ENCODE data around the gene SERPING1.

Gene SERPING1

DNA sequence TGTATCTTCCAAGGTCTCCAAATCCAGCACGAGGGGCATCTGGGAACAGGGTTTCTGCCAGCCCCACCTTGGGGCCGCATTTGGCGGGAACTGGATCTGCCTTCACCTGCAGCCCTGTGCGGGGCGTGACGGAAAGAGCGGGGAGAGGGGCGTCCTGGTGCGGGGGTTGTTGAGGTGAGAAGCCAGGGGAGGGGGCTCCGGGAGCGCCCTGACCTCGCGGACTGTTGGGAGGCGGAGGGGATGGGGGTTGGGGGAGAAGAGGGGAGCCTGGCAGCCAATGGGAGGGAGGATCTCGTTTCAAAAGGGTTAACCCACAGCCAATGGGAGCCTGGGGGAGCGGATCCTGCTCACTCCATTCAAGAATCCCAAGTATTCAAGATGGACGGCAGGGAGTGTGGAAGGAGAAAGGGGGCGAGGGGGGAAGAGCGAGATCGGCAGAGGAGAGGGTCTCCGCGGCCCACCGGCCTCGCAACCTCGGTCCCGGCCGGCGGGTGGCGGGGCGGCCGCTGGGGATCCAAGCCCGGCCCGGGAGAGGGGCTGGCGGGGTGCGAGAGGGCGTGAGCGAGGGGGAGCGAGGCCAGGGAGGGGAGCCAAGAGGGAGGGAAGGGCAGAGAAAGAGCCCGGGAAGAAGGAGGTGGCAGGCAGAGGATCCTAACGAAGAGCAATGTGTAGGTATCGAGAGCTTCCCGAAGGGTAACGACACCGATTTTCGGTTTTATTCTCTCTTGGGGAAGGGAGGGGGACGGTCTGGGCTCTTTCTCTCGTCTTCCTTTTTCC, 40.7 kb downstream of the SERPING1 start:
- peak; percentile 96 for DNase-seq (ENCODE audit: low spot score)
- FAIRE-seq: peak; percentile 13

- peak; percentile 56 for FAIRE-seq
- no peak for DNase-seq (ENCODE audit: low spot score)
Observed at GRCh38 chr11:57638811-57639320, 41.4 kb downstream of the SERPING1 start.

GRCh38 chr11:57639321-57640067, 42.0 kb downstream of the SERPING1 start:
- DNase-seq (ENCODE audit: low spot score): peak; percentile 64

DNA sequence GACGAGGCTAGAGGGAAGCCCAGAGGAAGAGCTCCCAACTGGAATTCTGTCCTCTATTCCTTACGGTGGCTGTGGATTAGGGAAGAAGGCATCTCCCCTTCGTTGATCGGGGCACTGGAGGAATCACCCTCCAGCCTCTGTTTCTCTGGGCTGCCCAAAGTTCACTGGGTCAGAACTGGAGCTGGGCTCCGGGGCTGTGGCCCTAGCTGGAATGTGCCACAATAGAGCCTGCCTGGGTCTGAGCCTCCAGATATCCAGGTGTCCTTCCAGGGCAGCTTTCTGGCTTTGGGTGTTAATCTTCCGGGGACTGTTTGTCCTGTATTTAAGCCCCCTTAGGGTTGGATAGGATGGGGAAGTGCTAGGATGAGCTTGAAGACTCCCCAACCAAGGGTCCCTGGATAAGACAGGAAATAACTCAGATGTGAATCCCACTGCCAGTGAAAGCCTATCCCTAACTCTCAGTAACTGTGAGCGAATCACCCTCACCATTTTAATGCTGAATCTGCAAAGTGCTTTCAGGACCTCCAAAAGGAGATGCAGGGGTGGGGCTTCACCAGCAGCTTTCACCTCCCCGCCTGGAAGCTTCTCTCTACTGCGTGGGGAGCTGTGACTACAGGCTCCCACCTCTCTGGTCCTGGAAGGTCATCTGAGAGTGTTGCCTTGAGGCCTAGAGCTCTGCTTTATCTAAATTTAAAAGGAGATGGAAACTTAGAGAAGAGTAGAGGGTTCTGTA, 42.7 kb downstream of the SERPING1 start:
- FAIRE-seq (no peak), DNase-seq (ENCODE audit: low spot score) (no peak)

More at GRCh38 chr11:57639321-57640067, 42.0 kb downstream of the SERPING1 start:
- FAIRE-seq: peak; percentile 5

GRCh38 chr11:57641011-57641807, 43.7 kb downstream of the SERPING1 start:
- peak; percentile 50 for DNase-seq (ENCODE audit: low spot score)

GRCh38 chr11:57643802-57644201, 46.3 kb downstream of the SERPING1 start:
- FAIRE-seq (no peak), DNase-seq (ENCODE audit: low spot score) (no peak)

More at GRCh38 chr11:57641011-57641807, 43.7 kb downstream of the SERPING1 start:
- no peak for FAIRE-seq

DNA sequence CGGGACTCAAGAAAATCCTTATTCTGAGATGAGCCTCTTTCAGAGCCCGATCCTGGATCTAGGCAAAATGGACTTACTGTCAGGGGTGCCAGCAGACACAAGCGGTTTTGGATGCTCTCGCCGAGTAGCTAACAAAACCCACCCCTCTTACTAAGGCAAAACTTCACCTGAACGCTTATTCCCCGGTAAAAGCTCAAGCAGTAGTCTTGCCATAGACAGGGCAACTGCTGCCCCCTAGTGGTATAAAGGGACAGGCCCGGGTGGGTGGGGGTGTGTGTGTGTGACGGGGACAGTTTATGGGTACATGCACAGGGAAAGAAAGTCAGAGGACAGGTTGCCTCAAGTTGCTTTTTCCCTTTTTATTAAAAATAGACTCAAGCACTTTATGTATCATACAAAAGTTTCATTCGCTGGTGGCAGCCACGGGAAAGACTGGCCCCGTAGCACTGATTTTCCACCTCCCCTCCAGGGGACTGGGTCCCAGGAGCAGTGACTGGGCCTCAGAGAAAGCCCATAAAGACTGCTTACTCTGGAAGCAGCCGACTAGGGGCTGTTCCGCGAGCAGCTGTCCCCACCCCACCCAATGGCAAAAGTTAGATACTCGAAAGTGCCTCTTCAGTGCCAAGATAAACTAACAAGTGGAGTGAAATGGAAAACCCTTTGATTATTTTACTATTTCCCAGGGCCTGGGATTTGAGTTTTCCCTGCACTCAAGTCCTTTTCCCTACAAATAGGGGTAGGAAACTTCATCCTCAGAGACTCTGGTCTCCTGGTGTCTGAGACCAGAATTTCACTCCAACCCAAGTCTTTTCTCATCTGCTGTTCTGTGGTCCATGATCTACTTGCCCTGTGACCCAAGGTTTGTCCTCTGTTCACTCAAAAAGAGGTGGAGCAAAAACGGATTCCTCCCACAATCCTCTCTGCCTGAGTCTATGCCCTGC, 47.5 kb downstream of the SERPING1 start:
- DNase-seq (ENCODE audit: low spot score): peak; percentile 73
- FAIRE-seq: peak; percentile 44

GRCh38 chr11:57645689-57646085, 48.2 kb downstream of the SERPING1 start:
- FAIRE-seq (no peak), DNase-seq (ENCODE audit: low spot score) (no peak)

DNA sequence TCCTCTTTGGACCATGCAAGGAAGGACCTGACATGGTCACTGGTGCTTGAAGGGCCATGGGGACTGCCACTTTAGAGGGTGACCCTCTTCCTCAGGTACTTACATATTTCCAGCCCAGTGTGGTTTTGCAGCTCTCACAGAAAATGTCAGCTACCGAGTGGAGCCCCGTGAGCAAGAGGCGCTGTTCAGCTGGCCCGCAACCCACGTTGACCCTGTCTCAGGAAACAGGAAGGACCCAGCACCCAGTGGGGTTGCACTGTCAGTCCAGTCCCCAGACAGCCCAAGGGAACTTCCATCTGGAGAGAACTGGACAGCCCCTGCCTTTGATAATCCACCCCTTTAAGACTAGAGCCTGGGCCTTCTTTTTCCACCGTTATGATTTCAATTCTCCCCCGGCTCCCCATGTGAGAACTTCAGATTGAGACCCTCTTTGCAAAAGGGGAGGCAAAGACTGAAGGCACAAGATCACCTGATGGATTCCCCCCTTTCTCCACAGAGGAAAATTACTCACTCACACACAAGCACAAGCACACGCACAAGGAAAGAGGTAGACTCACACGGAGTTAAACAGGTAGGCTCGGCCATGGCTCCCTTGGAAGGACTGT, 48.8 kb downstream of the SERPING1 start:
- no peak for DNase-seq (ENCODE audit: low spot score)
- no peak for FAIRE-seq

DNA sequence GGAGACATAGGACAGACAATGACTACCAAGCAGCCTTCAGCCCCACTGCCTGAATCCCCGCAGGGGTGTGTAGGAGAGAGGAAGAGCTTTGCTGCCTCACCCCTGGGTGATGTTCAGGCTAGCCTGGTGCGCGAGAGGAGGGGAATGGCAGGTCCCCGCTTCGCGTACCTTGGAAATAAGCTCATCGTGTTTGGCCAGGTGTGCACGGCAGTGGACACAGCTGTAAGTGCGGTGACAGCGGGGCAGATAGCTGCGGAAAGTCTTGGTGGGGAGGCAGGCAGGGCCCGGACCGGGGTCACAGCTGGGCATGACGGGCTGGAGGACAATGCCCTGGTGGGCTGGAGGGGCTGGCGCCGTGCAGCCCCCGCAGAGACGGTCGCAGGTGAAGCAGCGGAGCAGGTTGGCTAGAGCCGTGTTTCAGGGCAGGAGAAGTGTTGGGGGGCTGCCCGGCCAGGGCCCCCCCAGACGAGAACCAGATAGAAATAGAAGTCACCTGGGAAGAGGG, 49.4 kb downstream of the SERPING1 start:
- FAIRE-seq (no peak), DNase-seq (ENCODE audit: low spot score) (no peak)

DNA sequence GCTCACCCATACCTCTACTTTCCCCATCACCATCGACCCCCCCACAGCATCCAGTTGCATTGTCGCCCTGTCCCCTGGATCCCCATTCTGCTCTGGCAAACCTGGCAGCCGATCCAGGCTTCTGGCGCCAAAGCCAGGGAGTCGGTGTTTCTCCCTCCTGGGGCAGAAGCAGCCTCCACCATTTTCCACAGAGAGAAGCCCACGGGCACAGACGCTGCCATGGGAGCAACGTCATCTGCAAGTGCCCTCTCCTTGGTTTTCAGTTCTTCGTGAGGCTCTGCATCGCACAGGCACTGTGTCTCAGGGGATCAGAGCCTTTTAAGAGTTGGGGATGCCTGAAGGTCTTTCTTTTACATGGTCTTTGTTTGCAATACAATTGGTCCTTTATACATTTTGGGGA, 49.9 kb downstream of the SERPING1 start:
- FAIRE-seq (no peak), DNase-seq (ENCODE audit: low spot score) (no peak)

DNA sequence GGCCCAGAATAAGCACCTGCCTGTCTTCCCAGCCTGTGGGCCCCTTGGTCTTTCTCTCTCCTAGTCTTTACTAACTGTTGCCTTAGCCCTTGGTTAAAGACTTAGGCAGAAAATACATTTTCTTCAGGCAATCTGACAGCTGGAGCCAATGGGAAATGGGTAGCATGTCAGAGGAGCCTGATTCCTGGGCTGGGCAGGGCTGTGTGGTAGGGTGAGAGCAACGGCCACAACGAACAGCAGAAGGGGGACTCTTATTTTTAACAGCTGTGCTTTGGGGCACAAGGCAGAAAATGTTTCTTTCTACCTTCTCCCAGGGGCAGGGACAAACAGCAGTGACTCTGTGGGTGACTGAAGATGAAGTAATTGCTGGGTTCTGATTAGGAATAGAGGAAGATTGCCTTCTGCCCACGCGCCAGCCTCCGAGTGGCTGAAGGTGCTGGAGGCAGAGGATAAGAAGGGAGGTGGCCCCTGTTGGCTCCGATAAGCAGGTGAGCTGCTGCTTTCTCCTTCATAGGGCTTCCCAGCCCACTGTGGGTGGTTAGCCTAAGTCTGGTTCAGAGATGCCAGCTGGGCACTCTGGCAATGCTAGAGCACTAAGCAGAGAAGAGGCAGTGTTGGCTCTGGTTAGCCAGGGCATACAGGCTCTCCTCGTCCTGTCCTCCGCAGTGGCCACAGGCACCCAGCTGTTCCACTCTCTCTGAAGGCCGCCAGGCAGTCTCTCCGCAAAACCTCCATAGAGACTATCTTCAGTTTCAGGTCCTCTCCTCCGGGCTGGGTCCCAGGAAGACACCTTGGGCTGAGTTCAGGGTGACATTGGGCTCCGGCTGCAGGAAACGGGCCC, 50.7 kb downstream of the SERPING1 start:
- DNase-seq (ENCODE audit: low spot score): no peak
- no peak for FAIRE-seq

GRCh38 chr11:57648801-57649735, 51.6 kb downstream of the SERPING1 start:
- DNase-seq (ENCODE audit: low spot score) (no peak), FAIRE-seq (no peak)

GRCh38 chr11:57649826-57650738, 52.6 kb downstream of the SERPING1 start, which contains the start of gene YPEL4:
Gene YPEL4, minus strand, starts transcription at chr11:57649912. Its CDS starts 2,805 bp downstream, at chr11:57647107.
- FAIRE-seq (peak; percentile 81), DNase-seq (ENCODE audit: low spot score) (peak; percentile 87)

GRCh38 chr11:57650739-57651090, 53.2 kb downstream of the SERPING1 start:
- no peak for DNase-seq (ENCODE audit: low spot score)
- FAIRE-seq: no peak

DNA sequence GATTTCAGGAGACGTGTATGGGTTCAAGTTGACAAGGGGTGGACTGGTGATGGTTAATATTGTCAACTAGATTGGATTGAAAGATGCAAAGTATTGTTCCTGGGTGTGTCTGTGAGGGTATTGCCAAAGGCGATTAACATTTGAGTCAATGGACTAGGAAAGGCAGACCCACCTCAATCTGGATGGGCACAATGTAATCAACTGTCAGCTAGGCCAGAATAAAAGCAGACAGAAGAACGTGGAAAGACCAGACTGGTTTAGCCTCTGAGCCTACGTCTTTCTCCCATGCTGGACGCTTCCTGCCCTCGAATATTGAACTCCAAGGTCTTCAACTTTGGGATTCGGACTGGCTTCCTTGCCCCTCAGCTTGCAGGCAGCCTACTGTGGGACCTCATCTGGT, 53.9 kb downstream of the SERPING1 start:
- DNase-seq (ENCODE audit: low spot score): no peak

More for the DNA sequence above, 53.9 kb downstream of the SERPING1 start:
- no peak for FAIRE-seq
